ENCODE data around the gene PLPPR3. TPM values are rescaled to one million over a fixed set of nuclear protein-coding genes. Genes with fewer than 3 reads are reported as not detected.
"Not testable (repeated sequence)": the region's sequence is repeated elsewhere in the genome, so short reads cannot be mapped to it uniquely, and the experiment has no call there.

Gene PLPPR3
- total RNA-seq, 2 experiments from 2014 or later = not detected

GRCh38 chr19:854549-854948 is 32.8 kb upstream of the PLPPR3 start:
- Mint-ChIP-seq H3K4me1 (ENCODE audit: low read depth) (no peaks in the 10 kb centered on the region), H3K4me3 (no peak overlapping the region), H3K36me3 (ENCODE audit: low read depth) (no peaks in the 10 kb centered on the region), H3K27ac (no peak overlapping the region), H3K9me3 (no peaks in the 10 kb centered on the region), H3K27me3 (peaks cover 9% of the 10 kb centered on the region)
- POLR2A ChIA-PET = interaction anchor here (0.5 to 0.6 kb wide), 3 partner anchors 18 to 72 kb away, joined by 3 to 4 read pairs (median 3); no protein-coding TSS in a partner anchor
- intact Hi-C loops (cut with micrococcal nuclease) = no loop called here
- ATAC-seq (no peak), DNase-seq (no peak)
- CTCF ChIA-PET = interaction anchor here (0.9 kb wide), 1 partner anchor 130 kb away, joined by 4 read pairs; the partner anchor contains the start of gene WDR18
- TF ChIP-seq CTCF (IDR thresholded peaks at IDR 0.05) = no peak

GRCh38 chr19:853614-854220 is 32.0 kb upstream of the PLPPR3 start:
- intact Hi-C loops (cut with micrococcal nuclease); H3K36me3 Mint-ChIP-seq (ENCODE audit: low read depth); H3K27ac Mint-ChIP-seq: not testable (repeated sequence)

GRCh38 chr19:853014-853585 is 31.3 kb upstream of the PLPPR3 start:
- peaks cover 11% of the 10 kb centered on the region for H3K27me3 Mint-ChIP-seq
- H3K4me3 Mint-ChIP-seq = no peak overlapping the region
- no peaks in the 10 kb centered on the region for H3K9me3 Mint-ChIP-seq
- H3K27ac Mint-ChIP-seq = no peak overlapping the region
- intact Hi-C loops (cut with micrococcal nuclease) = no loop called here
- TF ChIP-seq CTCF (IDR thresholded peaks at IDR 0.05) = no peak
- no peaks in the 10 kb centered on the region for H3K4me1 Mint-ChIP-seq (ENCODE audit: low read depth)
- ChIA-PET CTCF (no interaction called here), POLR2A (no interaction called here)
- no peaks in the 10 kb centered on the region for H3K36me3 Mint-ChIP-seq (ENCODE audit: low read depth)
- ATAC-seq (no peak), DNase-seq (no peak)

More at GRCh38 chr19:853614-854220, 32.0 kb upstream of the PLPPR3 start:
- H3K9me3 Mint-ChIP-seq; DNase-seq; ATAC-seq; H3K4me1 Mint-ChIP-seq (ENCODE audit: low read depth); H3K4me3 Mint-ChIP-seq: not testable (repeated sequence)
- ChIA-PET CTCF (interaction anchor here (0.9 kb wide), 1 partner anchor 131 kb away, joined by 4 read pairs; the partner anchor contains the start of gene WDR18), POLR2A (interaction anchor here (0.5 to 0.6 kb wide), 3 partner anchors 19 to 73 kb away, joined by 3 to 4 read pairs (median 3); no protein-coding TSS in a partner anchor)
- peaks cover 11% of the 10 kb centered on the region for H3K27me3 Mint-ChIP-seq

- DNase-seq = no peak
- H3K36me3 Mint-ChIP-seq (ENCODE audit: low read depth) = no peaks in the 10 kb centered on the region
- no peak within 1 kb of the TSS for H3K27ac Mint-ChIP-seq
- no peaks in the 10 kb centered on the region for H3K9me3 Mint-ChIP-seq
- ChIA-PET CTCF (no interaction called here), POLR2A (no interaction called here)
- no peak for TF ChIP-seq CTCF (IDR thresholded peaks at IDR 0.05)
- intact Hi-C loops (cut with micrococcal nuclease) = no loop called here
- peaks cover 15% of the 10 kb centered on the region for H3K27me3 Mint-ChIP-seq
- H3K4me1 Mint-ChIP-seq (ENCODE audit: low read depth) = no peaks in the 10 kb centered on the region
- no peak for ATAC-seq
- no peak within 1 kb of the TSS for H3K4me3 Mint-ChIP-seq
Observed at GRCh38 chr19:852136-853013, 30.6 kb upstream of the PLPPR3 start, which contains the start of gene ELANE. ELANE (plus strand) TSS chr19:852303; CDS start chr19:852329, 26 bp downstream.

GRCh38 chr19:850979-851335 is 29.2 kb upstream of the PLPPR3 start:
- H3K4me1 Mint-ChIP-seq (ENCODE audit: low read depth) = no peaks in the 10 kb centered on the region
- intact Hi-C loops (cut with micrococcal nuclease) = no loop called here

More at GRCh38 chr19:850979-851335, 29.2 kb upstream of the PLPPR3 start:
- ATAC-seq = no peak
- DNase-seq = no peak
- TF ChIP-seq CTCF (IDR thresholded peaks at IDR 0.05) = no peak
- H3K4me3 Mint-ChIP-seq = no peak overlapping the region
- H3K9me3 Mint-ChIP-seq = no peaks in the 10 kb centered on the region
- peaks cover 21% of the 10 kb centered on the region for H3K27me3 Mint-ChIP-seq
- ChIA-PET POLR2A (no interaction called here), CTCF (no interaction called here)
- H3K27ac Mint-ChIP-seq = no peak overlapping the region
- H3K36me3 Mint-ChIP-seq (ENCODE audit: low read depth) = no peaks in the 10 kb centered on the region

Measured in activated CD8-positive, alpha-beta T cell treated with anti-CD3 and anti-CD28 coated beads for 36 hours (primary cell).